Activated T-helper 1 cell treated with anti-CD3 and anti-CD28 coated beads, Interleukin-12 subunit alpha, Interleukin-12 subunit beta, Interleukin-2, Interleukin-4 antibody, amounts not matched to agents 30 ng/mL and 10 ng/mL and 1 ng/mL, durations not matched to agents 14 hours and 24 hours and 36 hours (primary cell): ENCODE results near the gene PSME4. TPM values are rescaled to one million over a fixed set of nuclear protein-coding genes. Genes with fewer than 3 reads are reported as not detected.
"Not testable (repeated sequence)": the region's sequence is repeated elsewhere in the genome, so short reads cannot be mapped to it uniquely, and the experiment has no call there.

ENCODE experiments used
- DNase-seq: peaks from one replicate; pipeline ENCODE4 v3.0.0; 2021; ENCODE audit warnings: low spot score
- H3K27ac Mint-ChIP-seq: one replicate; pipeline ENCODE4 v1.8.0; 2021; ENCODE audit warnings: mild to moderate bottlenecking, mixed read lengths
- H3K27me3 Mint-ChIP-seq: one replicate; pipeline ENCODE4 v1.8.0; 2022; ENCODE audit warnings: mild to moderate bottlenecking, moderate library complexity, mixed read lengths; ENCODE audit not compliant: insufficient read depth
- H3K36me3 Mint-ChIP-seq: one replicate; pipeline ENCODE4 v1.8.0; 2021; ENCODE audit warnings: low read depth, mixed read lengths
- H3K4me1 Mint-ChIP-seq: one replicate; pipeline ENCODE4 v1.8.0; 2021; ENCODE audit warnings: low read depth, mixed read lengths
- H3K4me3 Mint-ChIP-seq: one replicate; pipeline ENCODE4 v1.8.0; 2021; ENCODE audit warnings: mild to moderate bottlenecking, moderate library complexity, mixed read lengths
- H3K9me3 Mint-ChIP-seq: one replicate; pipeline ENCODE4 v1.8.0; 2021; ENCODE audit warnings: mixed read lengths
- intact Hi-C: fragments of 100-400 bp; cut with micrococcal nuclease; formaldehyde crosslinking; loops from one replicate; pipeline ENCODE4 v1.15.1; 2024
- total RNA-seq: library from RNA; stranded (reverse); gene quantifications from 2 replicates; pipeline ENCODE4 v1.2.3, GENCODE V29; 2022

PSME4 gene
- total RNA-seq, 1 donor from 2014 or later = 59.7 TPM

GRCh38 chr2:53991948-53992347 is 21.2 kb upstream of the PSME4 start:
- H3K4me3 Mint-ChIP-seq = no peak overlapping the region
- peaks cover 5% of the 10 kb centered on the region for H3K36me3 Mint-ChIP-seq
- intact Hi-C loops = no loop called here
- H3K9me3 Mint-ChIP-seq = peaks cover 5% of the 10 kb centered on the region
- no peaks in the 10 kb centered on the region for H3K27me3 Mint-ChIP-seq
- peaks cover 24% of the 10 kb centered on the region for H3K4me1 Mint-ChIP-seq
- peak overlapping the region; percentile 67 for H3K27ac Mint-ChIP-seq
- no peak for DNase-seq

GRCh38 chr2:53989210-53989862 is 18.5 kb upstream of the PSME4 start:
- no peaks in the 10 kb centered on the region for H3K27me3 Mint-ChIP-seq
- H3K9me3 Mint-ChIP-seq = peaks cover 5% of the 10 kb centered on the region
- peaks cover 5% of the 10 kb centered on the region for H3K36me3 Mint-ChIP-seq
- intact Hi-C loops = no loop called here
- no peak overlapping the region for H3K27ac Mint-ChIP-seq
- no peak overlapping the region for H3K4me3 Mint-ChIP-seq
- peaks cover 14% of the 10 kb centered on the region for H3K4me1 Mint-ChIP-seq
- DNase-seq = no peak

- peaks cover 5% of the 10 kb centered on the region for H3K36me3 Mint-ChIP-seq
- intact Hi-C loops = no loop called here
- no peak overlapping the region for H3K4me3 Mint-ChIP-seq
- H3K4me1 Mint-ChIP-seq = peaks cover 5% of the 10 kb centered on the region
- no peak for DNase-seq
- peaks cover 5% of the 10 kb centered on the region for H3K9me3 Mint-ChIP-seq
- no peak overlapping the region for H3K27ac Mint-ChIP-seq
- no peaks in the 10 kb centered on the region for H3K27me3 Mint-ChIP-seq
Observed at GRCh38 chr2:53987336-53987921, 16.6 kb upstream of the PSME4 start.

- DNase-seq = no peak
- H3K27ac Mint-ChIP-seq = no peak overlapping the region
- H3K27me3 Mint-ChIP-seq = no peaks in the 10 kb centered on the region
- H3K9me3 Mint-ChIP-seq = peaks cover 5% of the 10 kb centered on the region
- no peak overlapping the region for H3K4me3 Mint-ChIP-seq
- peaks cover 15% of the 10 kb centered on the region for H3K4me1 Mint-ChIP-seq
- H3K36me3 Mint-ChIP-seq = peaks cover 3% of the 10 kb centered on the region
- intact Hi-C loops = no loop called here
Observed at GRCh38 chr2:53985646-53986045, 14.9 kb upstream of the PSME4 start.

GRCh38 chr2:53969968-53970723 is 647 bp downstream of the PSME4 start:
- Mint-ChIP-seq H3K27me3 (no peaks in the 10 kb centered on the region), H3K9me3 (no peaks in the 10 kb centered on the region), H3K36me3 (peaks cover 31% of the 10 kb centered on the region), H3K27ac (peak overlapping the region; percentile 82), H3K4me1 (peaks cover 41% of the 10 kb centered on the region), H3K4me3 (peak overlapping the region; percentile 99)
- peak; percentile 14 for DNase-seq
- intact Hi-C loops = loop anchor here (1.0 to 10.0 kb wide), 8 partner anchors 58 to 1647 kb away; partner anchors contain the start of genes CHAC2, EML6, ERLEC1 and PPP4R3B

GRCh38 chr2:53969285-53969967 is 1.4 kb downstream of the PSME4 start:
- peaks cover 27% of the 10 kb centered on the region for H3K36me3 Mint-ChIP-seq
- peaks cover 49% of the 10 kb centered on the region for H3K4me1 Mint-ChIP-seq
- intact Hi-C loops = loop anchor here (1.0 to 10.0 kb wide), 2 partner anchors 72 to 605 kb away; no protein-coding TSS in a partner anchor
- H3K27ac Mint-ChIP-seq = peak overlapping the region; percentile 82
- DNase-seq = no peak
- H3K4me3 Mint-ChIP-seq = peak overlapping the region; percentile 99
- no peaks in the 10 kb centered on the region for H3K27me3 Mint-ChIP-seq
- H3K9me3 Mint-ChIP-seq = no peaks in the 10 kb centered on the region

- no peaks in the 10 kb centered on the region for H3K27me3 Mint-ChIP-seq
- H3K27ac Mint-ChIP-seq = no peak overlapping the region
- intact Hi-C loops = loop anchor here (2.0 to 10.0 kb wide), 3 partner anchors 78 to 610 kb away; no protein-coding TSS in a partner anchor
- H3K4me3 Mint-ChIP-seq = no peak overlapping the region
- H3K4me1 Mint-ChIP-seq = peaks cover 48% of the 10 kb centered on the region
- H3K36me3 Mint-ChIP-seq = peaks cover 17% of the 10 kb centered on the region
- DNase-seq = no peak
- H3K9me3 Mint-ChIP-seq = no peaks in the 10 kb centered on the region
Observed at GRCh38 chr2:53964987-53965687, 5.7 kb downstream of the PSME4 start.

GRCh38 chr2:53964257-53964952 is 6.4 kb downstream of the PSME4 start:
- Mint-ChIP-seq H3K9me3 (no peaks in the 10 kb centered on the region), H3K36me3 (peaks cover 13% of the 10 kb centered on the region), H3K27me3 (no peaks in the 10 kb centered on the region), H3K27ac (no peak overlapping the region), H3K4me3 (no peak overlapping the region), H3K4me1 (peaks cover 42% of the 10 kb centered on the region)
- intact Hi-C loops = loop anchor here (2.0 to 10.0 kb wide), 3 partner anchors 78 to 610 kb away; no protein-coding TSS in a partner anchor
- no peak for DNase-seq

GRCh38 chr2:53961478-53962216 is 9.1 kb downstream of the PSME4 start:
- H3K27me3 Mint-ChIP-seq, H3K36me3 Mint-ChIP-seq, H3K9me3 Mint-ChIP-seq, H3K27ac Mint-ChIP-seq, DNase-seq, H3K4me3 Mint-ChIP-seq: not testable (repeated sequence)
- intact Hi-C loops = loop anchor here (2.0 to 10.0 kb wide), 3 partner anchors 19 to 613 kb away; no protein-coding TSS in a partner anchor
- H3K4me1 Mint-ChIP-seq = peaks cover 22% of the 10 kb centered on the region

GRCh38 chr2:53960476-53960875 is 10.3 kb downstream of the PSME4 start:
- H3K27me3 Mint-ChIP-seq = no peaks in the 10 kb centered on the region
- no peaks in the 10 kb centered on the region for H3K9me3 Mint-ChIP-seq
- DNase-seq = no peak
- peaks cover 6% of the 10 kb centered on the region for H3K36me3 Mint-ChIP-seq
- intact Hi-C loops = loop anchor here (2.0 to 10.0 kb wide), 3 partner anchors 18 to 614 kb away; no protein-coding TSS in a partner anchor
- H3K27ac Mint-ChIP-seq = no peak overlapping the region
- H3K4me1 Mint-ChIP-seq = peaks cover 22% of the 10 kb centered on the region
- no peak overlapping the region for H3K4me3 Mint-ChIP-seq

GRCh38 chr2:53958443-53958842 is 12.3 kb downstream of the PSME4 start:
- intact Hi-C loops = no loop called here
- Mint-ChIP-seq H3K4me3 (no peak overlapping the region), H3K4me1 (peaks cover 9% of the 10 kb centered on the region), H3K9me3 (no peaks in the 10 kb centered on the region), H3K36me3 (peaks cover 3% of the 10 kb centered on the region), H3K27ac (no peak overlapping the region), H3K27me3 (no peaks in the 10 kb centered on the region)
- DNase-seq = no peak
